Endothelial cell of umbilical vein (primary cell): ENCODE data around the gene PARK7.

Experiments
- CTCF ChIP-seq, 2 donors: IDR thresholded peaks; 1 replicate in 1 of 2; 2 replicates in 1 of 2; pipeline ENCODE4 v1.5.1; 2011; ENCODE audit warnings: low read length in 2 of 2, mild to moderate bottlenecking in 2 of 2, moderate library complexity in 2 of 2, control low read depth in 1 of 2, inconsistent platforms in 1 of 2, low read depth in 1 of 2; ENCODE audit not compliant: insufficient read depth in 1 of 2; ENCODE audit errors: extremely low read depth in 1 of 2
- EZH2 ChIP-seq: IDR thresholded peaks from 2 replicates; pipeline ENCODE4 v1.6.1; 2012; ENCODE audit warnings: borderline replicate concordance, low read depth, mild to moderate bottlenecking, moderate library complexity, low read length, inconsistent platforms; ENCODE audit not compliant: severe bottlenecking
- FOS ChIP-seq: IDR thresholded peaks from 2 replicates; pipeline ENCODE4 v1.6.1; 2011; ENCODE audit warnings: mild to moderate bottlenecking, low read length, moderate library complexity, borderline replicate concordance; ENCODE audit not compliant: insufficient read depth
- JUN ChIP-seq: IDR thresholded peaks from 2 replicates; pipeline ENCODE4 v1.6.1; 2011; ENCODE audit warnings: borderline replicate concordance, low read depth; ENCODE audit not compliant: insufficient read length, insufficient read depth
- MAX ChIP-seq: IDR thresholded peaks from 2 replicates; pipeline ENCODE4 v1.6.1; 2011; ENCODE audit not compliant: insufficient read depth, insufficient read length
- POLR2A ChIP-seq: IDR thresholded peaks from 2 replicates; pipeline ENCODE4 v1.6.1; 2012; ENCODE audit warnings: low read depth, mild to moderate bottlenecking, control low read depth, low read length
- POLR2AphosphoS5 ChIP-seq: IDR thresholded peaks from 2 replicates; pipeline ENCODE4 v1.6.1; 2012; ENCODE audit warnings: low read depth, mild to moderate bottlenecking, control low read depth, low read length, moderate library complexity; ENCODE audit not compliant: insufficient read depth

- TF ChIP-seq JUN (no peak), MAX (no peak), CTCF (IDR thresholded peaks at IDR 0.05; ENCODE audit: extremely low read depth in 1 of 2, insufficient read depth in 1 of 2, low read depth in 1 of 2, low read length in 2 of 2) (no peak), POLR2AphosphoS5 (no peak), EZH2 (no peak), POLR2A (no peak), FOS (no peak)
Measured at GRCh38 chr1:8025061-8025670, 63.7 kb downstream of the PARK7 start.
